Left cardiac atrium (tissue), 4 donors: ENCODE data around the gene PCCA. TPM values are rescaled to one million over a fixed set of nuclear protein-coding genes. Genes with fewer than 3 reads are reported as not detected.
"Not testable (repeated sequence)": the region's sequence is repeated elsewhere in the genome, so short reads cannot be mapped to it uniquely, and the experiment has no call there.

Experiments
- ATAC-seq, 2 donors: fragments of 200-7000 bp; cut with Tn5 transposase; one replicate each; pipeline ENCODE4 v1.9.1; 2020; ENCODE audit warnings: mild to moderate bottlenecking in 2 of 2, moderate library complexity in 2 of 2
- DNase-seq: peaks from one replicate; pipeline ENCODE4 v3.0.0-alpha.2; 2020
- intact Hi-C, 2 donors: fragments of 100-400 bp; cut with DNase I; formaldehyde crosslinking; loops; one replicate each; pipeline versions ENCODE4 v1.14.1 to v1.15.1; 2022 to 2023
- total RNA-seq, 2 donors: library from RNA; stranded (reverse); fragmentation: NEBNext Ultra II Directional; extraction: Animal tissue kit (Norgen Biotek cat#: 25700); gene quantifications; one replicate each; pipeline ENCODE4 v1.2.1, GENCODE V29; 2021
- donor health status: DM: no; HTN: yes; CAD: no.
- donor health status: DM: no; HTN: yes; CAD: no; lungs with severe emphysema.
- donor health status: DM: yes; HTN: yes; CAD: no.
- donor health status: Dilated cardiomyopathy.

The PCCA gene
- total RNA-seq, 2 donors from 2014 or later = 47.1 to 51.1 TPM

- intact Hi-C loops = no loop called here
- ATAC-seq (no peak), DNase-seq (no peak)
Observed at GRCh38 chr13:100095498-100095897, 6.6 kb downstream of the PCCA start.

- ATAC-seq = no peak
- DNase-seq = no peak
- intact Hi-C loops = no loop called here
Observed at GRCh38 chr13:100096526-100096925, 7.6 kb downstream of the PCCA start.

- intact Hi-C loops = no loop called here
- DNase-seq (no peak), ATAC-seq (no peak)
Observed at GRCh38 chr13:100097821-100098220, 8.9 kb downstream of the PCCA start.

- DNase-seq = no peak
- intact Hi-C loops = no loop called here
- ATAC-seq = no peak
Observed at GRCh38 chr13:100098445-100099116, 9.7 kb downstream of the PCCA start.

- intact Hi-C loops, DNase-seq, ATAC-seq: not testable (repeated sequence)
Observed at GRCh38 chr13:100099117-100099445, 10.2 kb downstream of the PCCA start.

GRCh38 chr13:100100115-100100879, 11.4 kb downstream of the PCCA start:
- DNase-seq (no peak), ATAC-seq (peak; percentile 60 to 65)
- intact Hi-C loops = no loop called here

- ATAC-seq (no peak), DNase-seq (no peak)
- intact Hi-C loops = no loop called here
Observed at GRCh38 chr13:100102042-100102441, 13.1 kb downstream of the PCCA start.

- intact Hi-C loops = no loop called here
- ATAC-seq (no peak), DNase-seq (no peak)
Observed at GRCh38 chr13:100106005-100106404, 17.1 kb downstream of the PCCA start.

GRCh38 chr13:100106705-100107104, 17.8 kb downstream of the PCCA start:
- ATAC-seq (no peak), DNase-seq (no peak)
- intact Hi-C loops = no loop called here

GRCh38 chr13:100108913-100109507, 20.1 kb downstream of the PCCA start:
- no peak for ATAC-seq
- DNase-seq = no peak
- intact Hi-C loops = no loop called here

GRCh38 chr13:100110269-100110668, 21.4 kb downstream of the PCCA start:
- DNase-seq (no peak), ATAC-seq (no peak)
- intact Hi-C loops = no loop called here

- no peak for DNase-seq
- intact Hi-C loops = no loop called here
- ATAC-seq = no peak
Observed at GRCh38 chr13:100112186-100112838, 23.4 kb downstream of the PCCA start.

- intact Hi-C loops = no loop called here
Observed at GRCh38 chr13:100115693-100116254, 26.9 kb downstream of the PCCA start.

GRCh38 chr13:100124265-100124664, 35.4 kb downstream of the PCCA start:
- DNase-seq = no peak
- intact Hi-C loops = no loop called here
- ATAC-seq = peak in 1 of 2 donors; percentile 16

More at GRCh38 chr13:100115693-100116254, 26.9 kb downstream of the PCCA start:
- no peak for ATAC-seq
- no peak for DNase-seq

GRCh38 chr13:100125946-100126345, 37.1 kb downstream of the PCCA start:
- intact Hi-C loops = no loop called here
- no peak for ATAC-seq
- DNase-seq = no peak

- DNase-seq (no peak), ATAC-seq (no peak)
- intact Hi-C loops = no loop called here
Observed at GRCh38 chr13:100128373-100128772, 39.5 kb downstream of the PCCA start.

GRCh38 chr13:100128838-100129237, 39.9 kb downstream of the PCCA start:
- DNase-seq (no peak), ATAC-seq (no peak)
- intact Hi-C loops = no loop called here

GRCh38 chr13:100129605-100130004, 40.7 kb downstream of the PCCA start:
- ATAC-seq = peak; percentile 27 to 44
- no peak for DNase-seq
- intact Hi-C loops = no loop called here

- ATAC-seq (peak in 1 of 2 donors; percentile 43), DNase-seq (no peak)
- intact Hi-C loops = no loop called here
Observed at GRCh38 chr13:100130092-100130491, 41.2 kb downstream of the PCCA start.
